CD4-positive, alpha-beta T cell treated with Interleukin-15 for 4 hours (primary cell): ENCODE results near the gene ATRX.
"Not testable (repeated sequence)": the region's sequence is repeated elsewhere in the genome, so short reads cannot be mapped to it uniquely, and the experiment has no call there.

Experiments used
- DNase-seq: peaks from one replicate; pipeline ENCODE4 v3.0.0-alpha.2; 2020; ENCODE audit warnings: low spot score

ATRX gene

GRCh38 chrX:77621453-77621852 is 164.6 kb downstream of the ATRX start:
- not testable (repeated sequence) for DNase-seq

GRCh38 chrX:77617206-77617605 is 168.8 kb downstream of the ATRX start:
- no peak for DNase-seq

- DNase-seq: no peak
Observed at GRCh38 chrX:77603635-77604336, 182.2 kb downstream of the ATRX start.

DNA sequence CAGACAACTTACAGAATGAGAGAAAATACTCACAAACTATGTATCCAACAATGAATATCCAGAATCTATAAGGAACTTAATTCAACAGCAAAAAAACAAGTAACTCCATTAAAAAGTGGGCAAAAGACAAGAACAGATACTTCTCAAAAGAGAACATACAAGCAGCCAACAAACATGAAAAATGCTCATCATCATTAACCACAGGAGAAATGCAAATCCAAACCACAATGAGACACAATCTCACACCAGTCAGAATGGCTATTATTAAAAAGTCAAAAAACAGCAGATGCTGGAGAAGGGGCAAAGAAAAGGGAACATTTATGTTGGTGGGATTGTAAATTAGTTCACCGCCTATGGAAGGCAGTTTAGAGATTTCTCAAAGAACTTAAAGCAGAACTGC is 188.5 kb downstream of the ATRX start:
- DNase-seq: no peak

DNA sequence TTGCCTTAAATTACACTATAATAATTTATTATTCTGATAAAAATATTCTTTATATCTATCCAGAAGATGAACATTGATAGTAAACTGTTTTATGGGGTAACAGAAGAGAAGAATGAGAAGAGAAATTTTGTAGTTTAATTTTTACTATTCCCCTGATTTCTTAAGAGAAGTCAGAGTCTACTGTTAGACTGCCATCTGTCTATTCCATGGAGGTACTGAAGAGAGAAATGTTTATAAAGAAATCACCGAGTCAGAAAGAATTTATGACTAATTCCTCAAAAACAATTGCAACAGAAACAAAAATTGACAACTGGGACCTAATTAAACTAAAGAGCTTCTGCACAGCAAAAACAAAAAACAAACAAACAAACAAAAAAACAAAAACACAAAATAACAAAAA is 188.9 kb downstream of the ATRX start:
- no peak for DNase-seq

DNA sequence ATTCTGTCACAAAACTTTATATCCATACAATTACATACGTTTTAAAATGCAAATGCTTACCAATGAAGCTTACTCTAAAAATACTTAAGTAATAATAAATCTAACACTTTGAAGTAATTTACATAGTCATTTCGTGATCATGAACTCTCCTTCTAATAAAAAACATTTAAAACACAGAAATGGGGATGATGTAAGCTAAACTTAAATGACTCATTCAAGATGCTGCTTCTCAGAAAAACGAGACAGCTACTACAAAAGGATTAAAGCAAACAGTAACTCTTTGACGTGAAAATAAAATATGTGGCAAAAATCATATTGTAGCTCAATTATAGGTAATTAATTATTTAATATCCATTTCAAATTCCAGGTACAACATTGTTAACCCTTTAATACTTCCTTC is 190.2 kb downstream of the ATRX start:
- DNase-seq: no peak

GRCh38 chrX:77572322-77572721 is 213.7 kb downstream of the ATRX start:
- no peak for DNase-seq

GRCh38 chrX:77565278-77565677 is 220.7 kb downstream of the ATRX start:
- no peak for DNase-seq

GRCh38 chrX:77564823-77565222 is 221.2 kb downstream of the ATRX start:
- DNase-seq: no peak

DNA sequence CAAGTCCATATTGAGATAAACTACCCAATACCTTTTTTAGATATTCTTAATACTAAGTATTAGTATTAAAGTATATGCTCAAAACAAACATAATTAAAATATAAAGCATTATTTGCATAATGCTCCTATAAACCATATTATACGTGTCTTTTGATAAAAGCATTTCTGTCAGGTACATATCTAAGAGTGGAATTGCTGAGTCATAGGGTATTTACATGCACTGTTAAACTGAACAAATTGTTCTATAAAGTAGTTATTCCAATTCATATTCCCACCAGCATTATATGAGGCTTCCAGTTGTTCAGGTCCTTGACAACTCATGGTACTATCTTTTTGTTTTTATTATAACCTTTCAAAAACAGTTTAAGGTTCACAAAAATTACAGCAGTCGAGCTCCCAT is 224.6 kb downstream of the ATRX start:
- DNase-seq: no peak

DNA sequence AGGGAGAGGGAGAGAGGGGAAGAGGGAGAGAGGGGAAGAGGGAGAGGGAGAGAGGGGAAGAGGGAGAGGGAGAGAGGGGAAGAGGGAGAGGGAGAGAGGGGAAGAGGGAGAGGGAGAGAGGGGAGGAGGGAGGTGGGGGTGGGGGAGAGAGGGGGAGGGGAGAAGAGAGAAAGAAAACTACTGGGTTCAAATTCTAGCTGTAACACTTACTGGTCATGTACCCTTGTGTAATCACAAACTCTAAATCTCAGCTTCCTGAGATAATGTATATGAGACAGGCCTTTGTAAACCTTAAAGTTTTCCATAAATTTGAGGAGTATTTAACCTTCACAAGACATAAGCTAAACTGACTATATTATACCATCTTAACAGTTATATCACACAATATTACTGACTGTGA is 229.7 kb downstream of the ATRX start:
- no peak for DNase-seq

DNA sequence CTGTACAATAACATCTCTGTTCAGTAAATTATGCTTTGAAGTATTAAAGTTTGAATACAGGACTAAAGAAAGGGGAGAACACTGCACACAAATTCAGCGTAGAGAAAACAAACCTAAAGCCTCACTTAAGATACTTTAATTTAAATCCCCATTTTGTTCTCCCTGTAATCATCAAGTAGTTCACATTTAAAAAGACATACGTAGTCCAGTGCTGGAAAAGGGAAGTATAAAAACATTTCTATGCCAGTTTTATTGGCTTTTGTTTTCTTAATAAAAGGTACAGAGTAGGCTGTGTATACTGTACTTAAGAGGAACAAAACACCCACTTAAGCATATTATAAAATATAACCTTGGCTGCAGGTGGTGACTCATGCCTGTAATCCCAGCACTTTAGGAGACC is 237.3 kb downstream of the ATRX start:
- DNase-seq: no peak

DNA sequence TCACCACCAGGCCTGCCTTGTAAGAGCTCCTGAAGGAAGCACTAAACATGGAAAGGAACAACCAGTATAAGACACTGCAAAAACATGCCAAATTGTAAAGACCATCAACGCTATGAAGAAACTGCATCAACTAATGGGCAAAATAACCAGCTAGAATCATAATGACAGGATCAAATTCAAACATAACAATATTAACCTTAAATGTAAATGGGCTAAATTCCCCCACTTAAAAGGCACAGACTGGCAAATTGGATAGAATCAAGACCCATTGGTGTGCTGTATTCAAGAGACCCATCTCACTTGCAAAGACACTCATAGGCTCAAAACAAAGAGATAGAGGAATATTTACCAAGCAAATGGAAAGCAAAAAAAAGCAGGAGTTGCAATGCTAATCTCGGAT is 246.2 kb downstream of the ATRX start:
- not testable (repeated sequence) for DNase-seq

- DNase-seq: not testable (repeated sequence)
Observed at GRCh38 chrX:77531261-77531660, 254.8 kb downstream of the ATRX start.

DNA sequence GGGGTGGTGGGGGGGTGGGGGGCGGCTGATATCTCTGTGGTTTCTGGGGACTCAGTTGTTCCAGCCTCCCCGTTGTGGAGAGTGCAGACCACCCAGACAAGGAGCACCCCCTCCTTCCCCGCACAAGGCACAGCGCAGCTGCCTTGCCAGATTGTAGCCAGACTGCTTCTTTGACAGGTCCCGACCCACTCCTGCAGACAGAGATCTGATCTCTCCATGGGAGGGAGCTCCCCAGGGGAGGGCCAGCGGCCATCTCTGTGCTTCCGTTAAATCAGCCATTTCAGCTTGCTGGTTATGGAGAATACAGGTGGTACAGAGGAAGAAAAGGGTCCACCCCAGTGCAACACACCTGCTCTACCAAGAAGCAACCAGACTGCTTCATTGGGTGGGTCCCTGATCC is 258.0 kb downstream of the ATRX start:
- no peak for DNase-seq

GRCh38 chrX:77527233-77528001 is 258.6 kb downstream of the ATRX start:
- DNase-seq: no peak

DNA sequence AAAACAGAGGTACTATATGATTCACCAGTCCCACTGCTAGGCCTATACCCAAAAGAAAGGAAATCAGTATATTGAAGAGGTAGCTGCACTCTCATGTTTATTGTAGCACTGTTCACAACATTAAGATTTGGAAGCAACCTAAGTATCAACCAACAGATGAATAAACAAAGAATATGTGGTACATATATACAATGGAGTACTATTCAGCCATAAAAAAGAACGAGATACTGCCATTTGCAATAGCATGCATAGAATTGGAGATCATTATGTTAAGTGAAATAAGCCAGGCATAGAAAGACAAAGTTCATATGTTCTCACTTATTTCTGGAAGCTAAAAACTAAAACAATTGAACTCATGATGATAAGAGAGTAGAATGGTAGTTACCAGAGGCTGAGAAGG is 266.3 kb downstream of the ATRX start:
- no peak for DNase-seq

GRCh38 chrX:77514177-77514576 is 271.8 kb downstream of the ATRX start:
- DNase-seq: no peak

- DNase-seq: no peak
Observed at GRCh38 chrX:77510007-77510406, 276.0 kb downstream of the ATRX start.

DNA sequence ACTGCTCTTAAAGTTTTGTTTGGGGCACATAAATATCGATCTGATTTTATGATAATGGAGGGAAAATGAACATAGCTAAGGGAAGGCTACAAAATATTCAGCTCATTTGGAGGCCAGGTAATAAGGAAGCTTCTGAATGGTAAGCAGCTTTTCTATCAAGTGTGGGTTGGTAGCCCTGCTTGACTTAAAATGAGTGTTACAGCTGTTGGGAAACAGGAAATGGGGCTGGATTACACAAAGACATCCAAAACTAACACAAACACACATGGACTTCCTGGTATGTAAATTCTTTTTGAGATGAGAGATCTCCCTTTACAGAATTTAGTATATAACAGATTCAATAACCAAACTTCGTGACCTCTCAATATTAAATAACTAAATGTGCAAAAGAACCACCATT is 280.8 kb downstream of the ATRX start:
- no peak for DNase-seq

DNA sequence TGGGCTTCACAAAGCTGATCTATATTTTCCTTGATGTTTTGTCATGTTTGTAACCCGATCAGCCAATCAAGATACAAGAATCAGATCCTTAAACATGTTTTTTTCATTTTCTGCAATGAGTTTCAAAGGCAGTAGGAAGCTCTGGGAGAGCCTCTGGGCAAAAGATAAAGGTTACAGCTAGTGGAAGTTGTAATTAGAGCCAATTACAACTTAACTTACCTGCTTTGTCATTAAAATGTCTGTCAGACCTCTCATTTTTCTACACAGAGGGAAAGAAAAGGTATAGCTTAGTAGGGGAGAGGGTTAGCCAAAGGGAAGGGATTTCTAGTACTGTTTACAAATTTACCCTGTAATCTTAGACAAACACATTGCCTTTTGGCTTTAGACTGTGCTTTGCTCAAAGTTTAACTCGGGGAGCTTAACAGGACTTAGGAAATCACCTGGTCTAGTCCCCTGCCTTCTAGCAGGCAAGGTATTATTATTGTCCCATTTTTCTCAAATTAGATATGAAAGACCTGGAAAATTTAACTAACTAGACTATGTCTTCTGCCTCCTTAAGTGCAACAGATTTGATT is 283.0 kb downstream of the ATRX start:
- no peak for DNase-seq

- not testable (repeated sequence) for DNase-seq
Observed at GRCh38 chrX:77500164-77500563, 285.9 kb downstream of the ATRX start.
